Smooth muscle cell (in vitro differentiated cells): ENCODE data around the gene HRNR. TPM values are rescaled to one million over a fixed set of nuclear protein-coding genes. Genes with fewer than 3 reads are reported as not detected.
"Not testable (repeated sequence)": the region's sequence is repeated elsewhere in the genome, so short reads cannot be mapped to it uniquely, and the experiment has no call there.

Experiments used
- DNase-seq: peaks from one replicate; lab custom pipeline; 2025; ENCODE audit not compliant: unreplicated experiment; lab: John Stamatoyannopoulos, UW
- H2AFZ ChIP-seq: fragments of 200-600 bp; sonication (generic); 2 replicates; pipeline ENCODE4 v1.6.0; 2016; ENCODE audit warnings: antibody characterized with exemption, low read depth, mild to moderate bottlenecking
- H3F3A ChIP-seq: fragments of 200-600 bp; sonication (generic); 2 replicates; pipeline ENCODE4 v1.6.0; 2017; ENCODE audit warnings: antibody characterized with exemption, low read depth
- H3K27ac ChIP-seq: fragments of 200-600 bp; sonication (generic); 2 replicates; pipeline ENCODE4 v1.5.1; 2016; ENCODE audit warnings: low read depth, mild to moderate bottlenecking
- H3K27me3 ChIP-seq: fragments of 200-600 bp; sonication (generic); 2 replicates; pipeline ENCODE4 v1.6.1; 2016; ENCODE audit warnings: low read depth, mild to moderate bottlenecking
- H3K36me3 ChIP-seq: fragments of 200-600 bp; sonication (generic); 2 replicates; pipeline ENCODE4 v1.5.1; 2016; ENCODE audit warnings: low read depth
- H3K4me1 ChIP-seq: fragments of 200-600 bp; sonication (generic); 2 replicates; pipeline ENCODE4 v1.5.1; 2016; ENCODE audit warnings: low read depth
- H3K4me2 ChIP-seq: fragments of 200-600 bp; sonication (generic); 2 replicates; pipeline ENCODE4 v1.6.0; 2016; ENCODE audit warnings: mild to moderate bottlenecking
- H3K4me3 ChIP-seq: fragments of 200-600 bp; sonication (generic); 2 replicates; pipeline ENCODE4 v1.5.1; 2016; ENCODE audit warnings: mild to moderate bottlenecking
- H3K79me2 ChIP-seq: fragments of 200-600 bp; sonication (generic); 2 replicates; pipeline ENCODE4 v1.6.0; 2016; ENCODE audit warnings: low read depth, mild to moderate bottlenecking
- H3K9ac ChIP-seq: fragments of 200-600 bp; sonication (generic); 2 replicates; pipeline ENCODE4 v1.6.0; 2016; ENCODE audit warnings: low read depth
- H3K9me3 ChIP-seq: fragments of 200-600 bp; sonication (generic); replicated peaks from 2 replicates; pipeline ENCODE4 v1.5.1; 2016; ENCODE audit warnings: low read depth
- H4K20me1 ChIP-seq: fragments of 200-600 bp; sonication (generic); 2 replicates; pipeline ENCODE4 v1.6.0; 2016; ENCODE audit warnings: low read depth
- WGBS: methylation state at CpG from one replicate; pipeline ENCODE4 v1.1.7; 2016; ENCODE audit warnings: low lambda C conversion rate; 5-methylcytosine and 5-hydroxymethylcytosine counted together
- polyA plus RNA-seq: library from polyadenylated mRNA; unstranded; fragments of >200 nt; fragmentation: Nextera tagmentation; extraction: Ambion mirVana; gene quantifications from 2 replicates; pipeline ENCODE4 v1.2.1, GENCODE V29; 2016
- total RNA-seq: library from RNA; depleted of rRNA; stranded (reverse); fragments of >200 nt; gene quantifications from 2 replicates; pipeline ENCODE4 v1.2.3, GENCODE V29; 2014
- TF ChIP-seq, protein P1 (sequence below): fragments of 200-600 bp; sonication (generic); IDR thresholded peaks from 2 replicates; pipeline ENCODE4 v1.5.1; 2017; ENCODE audit warnings: borderline replicate concordance, mild to moderate bottlenecking, antibody characterized with exemption; ENCODE audit not compliant: insufficient read depth, poor library complexity, severe bottlenecking

The HRNR gene
- total and polyA plus RNA-seq, 2 experiments from 2014 or later: not detected

DNA sequence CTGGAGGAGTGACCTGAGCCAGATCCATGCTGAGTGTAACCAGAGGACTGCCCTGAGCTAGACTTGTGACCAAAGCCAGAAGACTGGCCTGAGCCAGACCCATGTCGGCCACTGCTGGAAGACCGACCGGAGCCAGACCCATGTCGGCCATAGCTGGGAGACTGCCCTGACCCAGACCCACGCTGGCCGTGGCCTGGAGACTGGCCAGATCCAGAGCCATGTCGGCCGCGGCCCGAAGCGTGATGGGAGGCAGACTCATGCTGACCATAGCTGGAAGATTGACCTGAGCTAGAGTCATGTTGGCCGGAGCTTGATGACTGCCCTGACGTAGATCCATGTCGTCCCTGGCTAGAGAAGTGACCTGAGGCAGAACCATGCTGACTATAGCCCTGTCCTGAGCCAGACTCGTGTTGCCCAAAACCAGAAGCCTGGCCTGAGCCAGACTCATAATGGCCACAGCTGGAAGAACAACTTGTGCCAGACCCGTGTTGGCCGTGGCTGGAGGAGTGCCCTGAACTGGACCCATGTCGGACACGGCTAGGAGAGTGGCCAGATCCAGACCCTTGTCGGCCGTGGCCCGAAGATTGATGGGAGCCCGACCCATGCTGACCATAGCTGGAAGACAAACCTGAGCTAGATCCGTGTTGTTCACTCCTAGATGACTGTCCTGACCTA lies 5.1 kb downstream of the HRNR start:
- DNase-seq: no peak
- WGBS: 86% methylated on average over 24 of the region's 24 CpGs
- no peaks in the 10 kb centered on the region for H4K20me1 ChIP-seq
- H3K4me3 ChIP-seq: no peak overlapping the region
- no peaks in the 10 kb centered on the region for H3K9me3 ChIP-seq
- no peak overlapping the region for H3K27ac ChIP-seq
- no peaks in the 10 kb centered on the region for H3K36me3 ChIP-seq
- no peak overlapping the region for H3K4me2 ChIP-seq
- H3K9ac ChIP-seq: no peak overlapping the region
- H2AFZ ChIP-seq: no peak overlapping the region
- H3K27me3 ChIP-seq: no peaks in the 10 kb centered on the region
- no peaks in the 10 kb centered on the region for H3F3A ChIP-seq
- H3K4me1 ChIP-seq: no peaks in the 10 kb centered on the region
- TF ChIP-seq, protein P1, sequence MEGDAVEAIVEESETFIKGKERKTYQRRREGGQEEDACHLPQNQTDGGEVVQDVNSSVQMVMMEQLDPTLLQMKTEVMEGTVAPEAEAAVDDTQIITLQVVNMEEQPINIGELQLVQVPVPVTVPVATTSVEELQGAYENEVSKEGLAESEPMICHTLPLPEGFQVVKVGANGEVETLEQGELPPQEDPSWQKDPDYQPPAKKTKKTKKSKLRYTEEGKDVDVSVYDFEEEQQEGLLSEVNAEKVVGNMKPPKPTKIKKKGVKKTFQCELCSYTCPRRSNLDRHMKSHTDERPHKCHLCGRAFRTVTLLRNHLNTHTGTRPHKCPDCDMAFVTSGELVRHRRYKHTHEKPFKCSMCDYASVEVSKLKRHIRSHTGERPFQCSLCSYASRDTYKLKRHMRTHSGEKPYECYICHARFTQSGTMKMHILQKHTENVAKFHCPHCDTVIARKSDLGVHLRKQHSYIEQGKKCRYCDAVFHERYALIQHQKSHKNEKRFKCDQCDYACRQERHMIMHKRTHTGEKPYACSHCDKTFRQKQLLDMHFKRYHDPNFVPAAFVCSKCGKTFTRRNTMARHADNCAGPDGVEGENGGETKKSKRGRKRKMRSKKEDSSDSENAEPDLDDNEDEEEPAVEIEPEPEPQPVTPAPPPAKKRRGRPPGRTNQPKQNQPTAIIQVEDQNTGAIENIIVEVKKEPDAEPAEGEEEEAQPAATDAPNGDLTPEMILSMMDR: no peak
- no peaks in the 10 kb centered on the region for H3K79me2 ChIP-seq

DNA sequence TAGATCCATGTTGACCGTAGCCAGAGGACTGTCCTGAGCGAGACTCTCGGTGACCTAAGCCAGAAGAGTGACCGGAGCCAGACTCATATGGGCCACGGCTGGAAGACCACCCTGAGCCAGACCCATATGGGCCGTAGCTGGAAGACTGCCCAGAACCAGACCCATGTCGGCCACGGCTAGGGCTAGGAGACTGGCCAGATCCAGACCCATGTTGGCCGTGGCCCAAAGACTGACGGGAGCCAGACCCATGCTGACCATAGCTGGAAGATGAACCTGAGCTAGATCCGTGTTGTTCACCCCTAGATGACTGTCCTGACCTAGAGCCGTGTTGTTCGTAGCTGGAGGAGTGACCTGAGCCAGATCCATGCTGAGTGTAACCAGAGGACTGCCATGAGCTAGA lies 8.4 kb downstream of the HRNR start:
- H3K4me1 ChIP-seq, H4K20me1 ChIP-seq, H2AFZ ChIP-seq, H3K4me2 ChIP-seq, H3K27me3 ChIP-seq, DNase-seq, H3K4me3 ChIP-seq, H3K27ac ChIP-seq, H3K9me3 ChIP-seq, H3K79me2 ChIP-seq, H3F3A ChIP-seq, H3K9ac ChIP-seq, H3K36me3 ChIP-seq: not testable (repeated sequence)
- 85% methylated on average over 13 of the region's 13 CpGs for WGBS

DNA sequence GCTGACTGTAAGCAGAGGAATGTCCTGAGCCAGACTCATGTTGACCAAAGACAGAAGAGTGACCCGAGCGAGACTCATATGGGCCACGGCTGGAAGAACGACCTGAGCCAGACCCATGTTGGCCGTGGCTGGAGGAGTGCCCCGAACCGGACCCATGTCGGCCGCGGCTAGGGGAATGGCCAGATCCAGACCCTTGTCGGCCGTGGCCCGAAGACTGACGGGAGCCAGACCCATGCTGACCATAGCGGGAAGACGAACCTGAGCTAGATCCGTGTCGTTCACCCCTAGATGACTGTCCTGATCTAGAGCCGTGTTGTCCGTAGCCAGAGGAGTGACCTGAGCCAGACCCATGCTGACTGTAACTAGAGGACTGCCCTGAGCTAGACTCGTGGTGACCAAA lies 9.1 kb downstream of the HRNR start:
- H3K4me3 ChIP-seq, H2AFZ ChIP-seq, H3K79me2 ChIP-seq, H3K4me2 ChIP-seq, DNase-seq, H4K20me1 ChIP-seq, H3K9ac ChIP-seq, H3F3A ChIP-seq, H3K9me3 ChIP-seq, H3K36me3 ChIP-seq, H3K27ac ChIP-seq, H3K4me1 ChIP-seq, H3K27me3 ChIP-seq: not testable (repeated sequence)
- 91% methylated on average over 7 of the region's 21 CpGs for WGBS

DNA sequence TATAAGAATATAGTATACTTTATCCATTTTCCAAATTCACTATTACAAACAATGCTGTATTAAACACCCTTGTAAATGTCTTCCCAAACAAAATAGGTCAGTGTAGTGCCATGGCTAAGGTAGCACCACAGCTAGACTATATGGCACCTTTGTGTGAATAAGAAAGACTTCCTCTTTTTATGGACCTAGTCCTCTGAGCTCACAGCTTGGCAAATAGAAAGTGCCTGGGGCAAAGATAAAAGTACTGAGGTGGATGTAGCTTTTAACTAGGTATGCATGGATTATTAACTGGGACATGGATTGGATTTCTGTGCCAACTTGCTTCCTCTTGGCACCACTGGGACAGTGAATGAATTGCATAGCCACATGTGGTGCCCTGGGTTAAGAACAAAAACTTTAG lies 25.0 kb downstream of the HRNR start:
- Histone ChIP-seq H3K36me3 (no peaks in the 10 kb centered on the region), H3K27ac (no peak overlapping the region), H3F3A (no peaks in the 10 kb centered on the region), H3K4me3 (no peak overlapping the region), H3K79me2 (no peaks in the 10 kb centered on the region), H4K20me1 (no peaks in the 10 kb centered on the region), H3K27me3 (no peaks in the 10 kb centered on the region), H3K4me2 (no peak overlapping the region), H3K4me1 (no peaks in the 10 kb centered on the region), H3K9me3 (no peaks in the 10 kb centered on the region), H2AFZ (no peak overlapping the region), H3K9ac (no peak overlapping the region)
- no peak for DNase-seq
- TF ChIP-seq, protein P1: no peak
